SKM-1 (cell line): ENCODE data around the gene PAEP.

Experiments
- DNase-seq: peaks from one replicate; lab custom pipeline; 2025; ENCODE audit not compliant: unreplicated experiment; lab: John Stamatoyannopoulos, UW

PAEP gene

DNA sequence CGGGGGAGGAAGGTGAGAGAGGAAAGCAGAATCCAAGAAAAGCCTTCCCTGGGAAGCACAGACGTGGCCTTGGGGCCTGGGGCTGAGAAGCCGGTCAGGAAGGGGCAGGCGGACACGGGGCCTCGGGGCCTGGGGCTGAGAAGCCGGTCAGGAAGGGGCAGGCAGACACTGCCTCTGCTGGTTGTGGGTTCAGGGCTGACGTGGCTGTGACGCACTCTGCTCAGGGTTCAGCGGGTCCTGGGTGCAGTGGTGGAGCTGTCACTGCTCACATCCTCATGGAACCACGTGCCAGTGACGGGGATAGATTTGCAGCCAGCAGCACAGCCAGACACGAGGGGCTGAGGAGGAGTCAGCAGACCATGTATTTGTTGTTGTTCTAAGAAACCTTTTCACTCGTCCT lies 12.8 kb downstream of the PAEP start:
- DNase-seq: no peak

DNA sequence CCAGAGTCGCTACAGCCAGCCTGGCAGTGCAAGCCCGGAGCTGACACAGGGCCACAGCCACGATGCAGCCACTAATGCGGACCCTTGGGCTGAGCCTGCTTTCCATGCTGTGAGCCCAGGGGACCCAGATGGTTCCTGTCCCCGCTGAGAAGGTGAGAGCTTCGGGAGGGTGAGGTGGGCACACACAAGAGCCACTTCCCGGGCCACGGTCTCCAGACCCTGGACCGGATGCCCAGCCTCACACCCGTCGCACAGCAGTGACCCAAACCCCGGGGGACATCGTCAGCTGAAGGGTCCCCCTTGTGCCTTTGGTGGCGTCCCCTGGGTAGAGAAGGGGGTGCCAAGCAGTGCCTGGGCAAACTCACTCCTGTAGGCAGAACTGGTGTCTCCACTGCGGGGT lies 13.4 kb downstream of the PAEP start:
- no peak for DNase-seq

DNA sequence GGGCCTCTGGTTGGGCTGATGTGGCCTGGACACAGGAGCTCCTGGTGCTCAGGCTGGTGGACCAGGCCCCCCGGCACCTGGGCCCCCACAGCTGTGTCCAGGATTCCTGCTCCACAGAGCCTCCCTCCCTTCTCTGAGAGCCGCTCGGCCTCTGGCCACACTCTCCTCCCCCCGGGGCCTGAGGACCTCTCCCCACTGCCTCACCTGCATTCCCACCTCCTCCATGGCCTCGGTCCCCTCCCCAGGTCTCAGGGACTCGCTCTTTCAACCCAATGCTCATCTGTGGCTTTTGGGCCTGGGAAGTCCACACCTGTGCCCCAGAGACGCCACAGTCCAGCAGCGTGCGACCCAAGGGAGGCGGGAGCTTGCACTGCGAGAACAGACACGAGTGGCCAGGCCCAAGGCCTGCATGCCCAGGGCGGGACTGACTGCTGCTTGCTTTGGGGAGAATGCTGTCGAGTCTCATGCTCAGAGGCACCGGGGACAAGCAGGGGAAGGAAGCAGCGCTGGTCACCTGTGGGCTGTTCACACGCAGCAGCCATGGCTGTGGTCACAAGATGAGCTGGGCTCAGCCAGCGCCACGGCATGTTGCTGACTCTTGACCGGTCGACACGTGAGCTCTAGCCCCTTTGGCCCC lies 14.6 kb downstream of the PAEP start:
- no peak for DNase-seq

DNA sequence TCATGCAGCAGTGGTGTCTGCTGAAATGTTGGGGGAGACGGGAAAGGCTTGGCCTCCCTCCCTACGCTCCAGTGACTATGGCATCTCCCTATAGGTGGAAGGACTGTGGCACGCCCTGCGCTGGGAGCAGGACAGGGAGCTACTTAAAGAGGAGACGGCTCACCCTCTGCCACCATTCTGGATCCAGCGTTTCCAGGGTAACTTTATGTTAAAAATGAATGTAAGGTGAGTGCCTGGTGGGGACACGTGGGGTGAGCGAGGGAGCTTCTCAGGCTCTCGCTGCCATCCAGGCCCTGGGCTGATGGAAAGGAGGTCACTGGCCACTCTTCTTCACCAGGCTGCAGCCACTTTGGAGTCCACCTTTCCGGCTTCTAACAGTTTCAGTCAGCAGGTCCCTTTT lies 15.7 kb downstream of the PAEP start:
- no peak for DNase-seq

DNA sequence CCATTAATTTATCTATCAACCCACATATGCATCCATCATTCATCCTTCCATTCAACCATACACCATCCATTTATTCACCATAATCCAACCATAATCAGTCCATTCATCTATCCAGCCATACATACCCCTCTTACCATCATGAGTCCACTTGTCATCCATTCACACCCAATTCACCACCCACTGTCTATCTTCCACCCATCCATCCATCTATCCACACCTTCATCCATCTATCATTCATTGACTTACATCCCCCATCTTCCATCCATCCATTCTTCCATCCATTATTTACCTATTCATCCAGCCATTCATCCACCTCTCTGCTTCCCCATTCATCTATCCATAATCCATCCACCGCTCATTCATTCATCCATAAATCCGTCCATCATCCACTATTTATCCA lies 17.8 kb downstream of the PAEP start:
- DNase-seq: no peak

DNA sequence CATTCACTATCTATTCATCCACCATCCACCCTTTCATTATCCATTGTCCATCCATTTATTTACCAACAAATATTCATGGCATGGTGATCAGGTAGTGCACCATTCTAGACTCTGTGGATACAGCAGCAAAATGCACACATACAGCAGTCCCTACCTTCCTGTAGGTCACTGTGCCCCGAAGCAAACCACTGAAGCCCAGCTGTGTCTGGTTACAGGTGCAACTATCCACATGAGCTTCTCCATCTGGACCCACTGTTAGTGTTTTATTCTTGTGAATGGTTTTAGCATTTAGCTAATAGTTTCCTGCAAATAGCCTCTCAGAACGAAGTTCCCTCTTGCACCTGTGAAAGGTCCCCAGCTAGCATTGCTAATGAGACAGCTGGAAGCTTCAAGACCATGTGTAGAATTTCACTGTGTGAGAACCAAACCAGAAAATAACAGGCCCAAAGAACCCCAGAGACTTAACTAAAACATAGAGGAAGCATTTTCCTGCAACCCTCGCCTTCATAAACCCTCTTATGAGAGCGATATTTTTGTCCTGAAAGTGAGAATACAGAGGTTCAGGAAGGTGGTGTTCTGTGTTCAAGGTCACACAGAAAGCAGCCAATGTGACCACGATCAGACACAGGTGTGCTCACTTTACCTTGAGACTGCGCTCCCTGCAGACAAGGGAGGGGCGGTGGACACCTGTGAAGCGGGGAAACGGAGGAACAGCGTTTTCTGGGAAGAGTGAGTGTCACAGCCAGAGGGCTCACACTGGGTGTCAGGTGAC lies 18.5 kb downstream of the PAEP start:
- no peak for DNase-seq

DNA sequence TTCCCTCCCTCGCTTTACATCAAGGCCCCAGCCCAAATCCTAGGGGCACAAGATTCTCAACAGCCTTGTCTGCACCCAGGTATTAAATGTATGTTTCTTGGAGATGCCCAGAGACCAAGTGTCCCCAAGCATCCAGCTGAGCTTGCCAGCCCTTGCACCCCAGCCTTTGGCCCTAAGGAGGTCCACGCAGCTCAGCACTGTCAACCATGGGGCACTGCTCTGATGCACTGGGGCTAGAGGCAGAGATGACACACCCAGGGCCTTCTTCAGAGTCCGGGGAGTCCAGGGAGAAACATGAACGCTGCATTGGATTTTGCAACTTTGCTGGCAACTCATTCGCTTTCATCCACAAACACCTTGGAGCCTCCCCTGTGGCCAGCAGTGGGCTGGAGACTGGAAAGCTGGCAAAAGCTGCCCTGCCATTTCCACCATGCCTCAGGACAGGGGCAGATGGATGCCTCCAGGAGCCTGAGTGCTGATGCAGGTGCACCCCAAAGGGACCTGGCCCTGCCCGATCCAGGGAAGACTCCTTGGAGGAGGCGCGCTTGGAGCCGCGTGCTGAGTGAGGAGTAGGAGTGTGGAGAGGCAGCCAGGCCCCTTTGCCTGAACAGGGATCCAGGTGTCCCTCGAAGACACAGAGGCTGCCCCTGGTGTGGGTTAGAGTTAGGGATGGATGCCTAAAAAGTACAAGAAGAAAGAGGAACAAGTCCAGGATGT lies 19.3 kb downstream of the PAEP start:
- DNase-seq: no peak

DNA sequence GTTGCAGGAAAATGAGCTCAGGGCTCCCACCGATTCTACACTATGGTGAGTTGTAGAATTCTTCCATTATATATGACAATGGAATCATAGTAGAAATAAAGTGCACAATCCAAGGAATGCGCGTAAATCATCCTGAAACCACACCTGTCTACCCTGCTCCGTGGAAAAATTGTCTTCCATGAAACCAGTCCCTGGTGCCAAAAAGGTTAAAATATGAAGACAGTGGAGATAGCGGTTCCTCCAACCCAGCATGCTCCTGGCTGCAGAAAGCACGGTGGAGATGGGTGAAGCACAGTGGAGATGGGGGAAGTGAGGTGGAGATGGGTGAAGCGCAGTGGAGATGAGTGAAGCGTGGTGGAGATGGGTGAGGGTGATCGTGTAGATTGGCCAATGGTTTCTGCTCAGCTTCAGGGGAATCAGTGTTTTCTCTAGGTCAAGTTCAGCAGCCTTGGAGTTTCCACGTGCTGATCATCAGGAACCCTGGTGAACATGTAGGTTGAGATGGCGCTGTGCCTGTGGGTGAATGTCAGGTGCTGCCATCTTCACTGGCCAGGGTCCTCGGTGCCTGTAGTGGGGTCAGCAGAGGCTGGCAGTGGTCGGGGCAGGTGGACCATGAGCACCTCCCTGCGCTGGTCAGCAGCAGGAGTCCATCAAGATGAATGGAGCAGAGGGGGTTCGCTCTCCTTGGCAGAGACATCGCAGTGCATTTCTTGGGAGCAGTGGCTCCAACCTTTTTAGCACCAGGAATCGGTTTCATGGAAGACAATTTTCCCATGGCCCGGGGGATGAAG lies 20.3 kb downstream of the PAEP start:
- DNase-seq: no peak

DNA sequence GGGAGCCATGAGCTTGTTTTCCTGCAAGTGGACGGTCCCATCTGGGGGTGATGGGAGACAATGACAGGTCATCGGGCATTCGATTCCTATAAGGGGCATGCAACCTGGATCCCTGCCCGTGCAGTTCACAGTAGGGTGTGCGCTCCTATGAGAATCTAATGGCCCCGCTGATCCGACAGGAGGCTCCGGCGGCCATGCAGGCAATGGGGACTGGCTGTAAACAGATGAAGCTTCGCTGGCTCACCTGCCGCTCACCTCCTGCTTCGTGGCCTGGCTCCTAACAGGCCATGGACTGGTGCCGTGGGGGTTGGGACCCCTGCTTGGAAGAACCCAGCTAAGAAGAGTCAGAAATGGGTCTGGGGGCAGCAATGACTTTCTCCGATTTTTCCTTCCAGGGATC lies 21.0 kb downstream of the PAEP start:
- no peak for DNase-seq

DNA sequence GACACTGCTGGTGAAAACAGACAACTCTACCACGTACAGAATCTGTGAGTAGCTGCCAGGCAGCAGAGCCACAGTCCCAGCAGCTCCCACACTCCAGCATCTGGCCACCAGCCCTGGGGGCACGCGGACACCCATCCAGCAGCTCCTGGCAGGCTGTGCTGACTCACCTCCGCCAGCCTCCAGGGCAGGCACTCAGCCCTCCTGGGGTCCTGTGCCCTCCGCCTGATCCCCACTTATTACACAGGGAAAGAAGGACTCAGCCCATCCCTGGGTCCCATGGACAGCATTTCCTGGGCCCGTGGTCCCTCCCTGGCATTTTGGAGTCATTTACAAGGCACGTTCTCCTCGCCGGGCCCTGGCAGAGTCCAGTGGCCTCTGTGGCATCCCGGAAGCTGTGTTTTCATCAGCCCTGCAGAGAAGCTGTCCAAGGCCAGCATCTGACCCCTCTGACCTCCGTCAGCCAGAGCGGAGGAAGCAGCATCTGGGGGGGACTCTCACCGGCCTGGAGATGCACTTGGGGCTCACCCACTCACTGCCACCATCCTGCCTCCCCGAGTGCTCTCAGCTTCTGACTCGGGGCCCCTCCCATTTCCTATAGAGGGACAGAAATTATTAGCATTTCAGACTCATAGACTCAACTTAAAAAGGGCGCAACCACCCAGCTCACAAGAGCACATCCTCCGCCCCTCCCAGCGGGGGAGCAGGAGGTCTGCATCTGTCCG lies 21.6 kb downstream of the PAEP start:
- no peak for DNase-seq

DNA sequence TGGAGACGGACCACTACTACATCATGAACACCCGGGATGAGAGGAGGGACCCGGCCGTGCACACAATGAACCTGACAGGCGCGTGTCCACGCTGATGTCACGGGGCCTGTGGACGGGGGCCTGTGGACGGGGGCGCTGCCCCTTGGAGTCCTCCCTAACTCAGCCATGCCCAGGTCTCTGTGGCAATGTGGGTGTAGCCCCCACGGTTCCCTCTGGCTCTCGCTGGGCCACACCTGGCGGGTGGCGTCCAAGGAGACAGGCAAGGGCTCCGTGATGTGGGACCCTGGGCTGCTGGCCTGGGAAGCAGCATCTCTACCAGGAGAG lies 22.1 kb downstream of the PAEP start:
- no peak for DNase-seq

DNA sequence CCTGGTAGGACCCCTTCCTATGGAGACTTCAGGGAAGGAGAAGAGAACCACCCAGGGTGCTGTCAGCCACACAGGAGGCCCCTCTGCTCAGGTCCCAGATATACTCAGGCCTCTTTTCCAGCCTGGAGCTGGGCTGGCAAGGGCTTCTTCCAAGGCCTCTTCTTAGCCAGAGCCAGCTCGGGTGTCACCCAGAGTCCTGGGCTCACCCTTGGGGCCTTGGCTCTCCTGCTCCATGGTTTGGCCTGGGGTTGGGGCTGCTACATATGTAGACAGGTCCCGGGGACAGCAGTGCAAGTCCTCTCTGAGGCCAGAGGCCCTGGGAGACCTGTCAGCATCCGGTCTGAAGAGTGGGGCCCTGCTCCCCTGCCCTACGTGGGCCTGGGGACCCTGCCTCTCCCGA lies 22.8 kb downstream of the PAEP start:
- no peak for DNase-seq

DNA sequence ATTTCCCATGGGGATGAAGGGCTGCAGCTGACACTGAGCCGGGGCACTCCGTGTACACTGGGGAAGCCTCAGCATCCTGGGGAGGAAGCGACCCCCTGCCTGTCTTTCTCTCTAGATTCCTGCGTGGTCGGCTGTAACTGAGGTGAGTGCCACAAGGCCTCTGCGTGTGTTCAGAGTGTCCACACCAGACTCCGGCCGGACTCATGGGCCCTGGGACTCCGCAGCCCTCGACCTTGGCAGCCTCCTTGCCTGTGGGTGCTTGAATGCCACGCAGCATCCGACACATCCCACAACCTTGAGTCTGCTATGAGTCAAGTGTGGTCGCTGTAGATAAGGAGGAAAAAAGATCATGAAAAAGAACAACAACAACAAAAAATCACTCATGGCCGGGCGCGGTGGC lies 23.4 kb downstream of the PAEP start:
- no peak for DNase-seq

DNA sequence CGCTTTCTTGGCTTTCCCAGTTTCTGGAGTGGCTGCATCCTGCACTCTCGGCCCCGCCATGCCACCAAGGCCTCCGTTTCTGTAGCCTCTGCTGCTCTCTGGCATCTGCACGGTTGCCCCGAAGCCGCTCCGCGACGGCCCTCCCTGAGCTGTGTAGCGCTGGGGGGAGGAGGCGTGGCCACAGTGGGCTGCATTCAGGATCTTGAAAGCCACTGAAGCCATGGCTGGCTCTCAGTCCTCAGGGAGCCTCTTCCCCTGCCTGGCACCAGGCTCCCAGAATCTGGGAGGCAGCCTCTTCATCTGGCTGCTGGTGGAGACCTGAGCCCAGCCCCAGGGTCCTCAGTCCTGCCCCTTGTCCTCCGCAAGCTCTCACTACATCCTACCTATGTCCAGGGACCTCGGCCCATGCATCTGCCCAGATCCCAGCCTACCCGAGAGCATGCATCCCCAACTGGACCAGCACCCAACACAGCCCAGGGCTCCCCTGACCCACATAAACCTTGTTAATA lies 25.1 kb downstream of the PAEP start:
- no peak for DNase-seq

DNA sequence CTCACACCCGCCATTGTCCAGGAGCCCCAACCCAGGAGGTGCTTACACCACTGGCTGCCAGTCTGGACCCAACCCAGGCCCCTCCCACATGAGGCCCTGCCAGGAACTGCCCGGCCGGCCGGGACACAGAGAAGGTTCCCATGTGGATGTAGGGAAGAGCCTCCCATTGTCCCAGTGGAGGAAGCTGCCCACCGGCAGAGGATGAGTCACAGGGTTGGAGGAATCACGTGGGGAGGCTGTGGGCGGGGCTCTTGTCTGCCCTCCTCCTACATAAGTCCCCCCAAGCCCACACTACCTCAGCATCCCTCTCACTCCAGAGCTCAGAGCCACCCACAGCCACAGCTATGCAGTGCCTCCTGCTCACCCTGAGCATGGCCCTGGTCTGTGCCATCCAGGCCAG lies 26.1 kb downstream of the PAEP start:
- DNase-seq: no peak

DNA sequence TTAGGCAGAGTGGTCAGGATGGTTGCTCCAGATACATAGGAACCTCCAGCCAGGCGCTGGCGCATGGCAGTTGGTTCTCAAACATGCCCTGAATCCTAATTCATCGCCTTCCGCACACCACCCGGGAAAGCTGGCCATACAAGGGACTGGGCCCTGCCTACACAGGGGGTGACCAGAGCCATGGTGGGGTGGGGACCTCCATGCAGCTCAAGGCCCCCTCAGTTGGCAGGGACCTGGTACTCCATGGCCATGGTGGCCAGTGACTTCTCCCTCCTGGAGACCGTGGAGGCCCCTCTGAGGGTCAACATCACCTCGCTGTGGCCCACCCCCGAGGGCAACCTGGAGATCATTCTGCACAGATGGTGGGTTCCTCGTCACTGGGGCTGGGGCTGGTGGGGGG lies 26.8 kb downstream of the PAEP start:
- no peak for DNase-seq

DNA sequence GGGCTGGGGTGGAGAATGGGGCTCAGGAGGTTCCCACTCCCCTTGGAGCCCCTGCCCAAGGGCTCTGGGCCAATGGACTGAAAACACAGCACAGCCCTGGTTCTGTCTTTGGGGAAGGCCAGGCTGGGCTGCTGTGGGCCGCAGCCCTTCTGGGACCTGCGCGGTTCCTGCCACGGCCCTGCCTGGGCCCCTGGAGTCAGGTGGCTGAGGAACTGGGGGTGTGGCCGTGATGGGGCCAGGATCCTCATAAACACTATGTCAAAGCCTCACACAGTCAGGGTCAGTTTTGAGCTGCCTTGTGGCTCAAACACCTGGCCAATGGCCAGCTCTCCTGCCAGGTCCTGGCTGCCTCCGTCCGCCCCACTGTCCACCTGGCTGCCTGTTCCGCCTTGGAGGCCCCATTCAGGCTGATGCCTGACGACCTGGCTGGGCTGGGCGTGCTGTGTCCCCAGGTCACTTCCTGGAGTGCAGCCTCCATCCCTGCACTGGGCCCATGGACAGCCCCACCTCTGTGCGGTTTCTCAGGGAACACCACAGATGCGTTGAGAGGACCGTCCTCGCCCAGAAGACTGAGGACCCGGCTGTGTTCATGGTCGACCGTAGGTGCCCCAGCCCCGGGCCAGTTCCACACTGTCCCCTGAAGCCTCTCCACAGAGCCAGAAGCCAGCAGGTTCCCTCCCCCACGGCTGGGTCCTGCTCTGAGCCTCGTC lies 27.5 kb downstream of the PAEP start:
- no peak for DNase-seq

DNA sequence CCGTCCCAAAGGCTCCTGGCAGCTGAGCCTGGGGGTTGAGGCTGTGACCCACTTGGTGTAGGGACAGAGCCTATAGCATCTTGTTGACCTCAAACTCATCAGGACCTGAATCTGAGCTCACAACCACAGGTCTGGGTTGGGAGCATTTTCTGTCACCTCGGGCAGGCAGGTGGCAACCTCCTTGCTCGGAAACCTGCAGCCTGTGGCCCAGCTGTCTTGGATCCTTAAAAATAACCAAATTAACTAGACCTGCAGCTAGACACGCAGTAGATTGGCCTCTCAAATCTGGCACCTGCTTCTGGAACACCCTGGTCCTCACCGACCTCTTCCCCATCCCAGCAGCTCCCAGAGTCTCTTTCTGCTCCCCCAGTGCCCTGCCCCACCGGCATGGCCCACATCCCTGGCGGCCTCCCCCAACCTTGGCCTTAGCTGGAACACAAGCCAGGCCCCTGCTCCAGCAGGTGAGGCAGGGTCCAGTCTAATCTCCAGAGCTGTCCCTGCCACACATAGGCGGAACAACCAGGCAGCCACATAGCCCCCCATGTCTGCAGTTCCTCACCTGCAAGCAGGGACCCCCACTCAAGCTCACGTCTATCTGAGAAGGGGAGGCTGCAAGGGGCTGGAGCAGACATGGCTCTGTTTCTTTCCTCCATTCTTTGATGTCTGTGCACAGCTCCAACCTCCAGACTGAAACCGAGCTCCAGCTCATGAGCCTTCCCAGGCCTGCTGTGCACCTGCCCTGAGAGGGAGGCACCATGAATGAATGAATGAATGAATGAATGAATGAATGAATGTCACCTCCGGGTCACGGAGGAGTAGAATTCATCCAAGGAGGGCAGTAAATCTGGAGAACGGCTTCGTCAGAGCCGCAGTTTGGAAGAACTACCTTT lies 28.3 kb downstream of the PAEP start:
- DNase-seq: no peak

DNA sequence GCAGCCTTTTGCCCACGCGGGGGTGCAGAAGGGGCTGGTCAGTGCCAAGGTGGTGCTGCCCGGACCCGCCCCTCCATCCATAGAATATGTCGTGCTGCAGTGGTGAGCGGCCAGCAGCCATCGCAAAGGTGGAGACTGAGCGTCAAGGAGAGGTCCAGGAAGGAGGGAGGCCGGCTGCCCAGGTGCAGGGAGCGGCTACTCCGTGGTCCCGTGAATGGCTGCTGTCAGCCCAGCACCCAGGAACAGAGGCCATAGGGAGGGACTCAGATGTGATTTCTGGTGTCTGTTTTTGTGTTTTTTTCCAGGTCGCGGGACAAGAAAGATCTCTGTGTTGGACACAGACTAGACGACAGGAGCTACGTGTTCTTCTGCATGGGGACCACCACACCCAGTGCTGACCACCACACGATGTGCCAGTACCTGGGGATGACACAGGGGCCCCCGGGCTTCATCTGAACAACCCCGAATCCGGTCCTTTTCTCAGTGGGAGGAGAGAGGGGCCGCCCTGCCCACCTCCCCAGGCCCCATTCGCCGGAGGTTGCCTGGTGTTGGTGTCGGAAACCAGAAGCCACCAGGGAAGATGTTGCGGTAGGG lies 29.0 kb downstream of the PAEP start:
- no peak for DNase-seq
